Stomach (tissue), 4 donors: Measurements from ENCODE around the gene PPIF.

Source experiments
- CTCF ChIP-seq, 7 experiments: fragments of 450-650 bp in 4 of 7; fragments of 200-600 bp in 3 of 7; sonication (generic) in 3 of 7; IDR thresholded peaks; one replicate each; pipeline ENCODE4 v1.5.1; 2016 to 2019; ENCODE audit warnings: antibody characterized with exemption in 7 of 7, control low read depth in 2 of 7, mild to moderate bottlenecking in 1 of 7
- POLR2AphosphoS5 ChIP-seq, 3 donors: sonication (generic); formaldehyde crosslinking; IDR thresholded peaks; one replicate each; pipeline ENCODE4 v1.6.1; 2016; ENCODE audit warnings: antibody characterized with exemption in 3 of 3

- TF ChIP-seq CTCF (IDR thresholded peaks at IDR 0.05) (no peak), POLR2AphosphoS5 (IDR thresholded peaks at IDR 0.05) (no peak)
These were observed 35.5 kb upstream of the PPIF start for GRCh38 chr10:79311581-79312407.
